IMR-90 (cell line): ENCODE measurements around the gene TRIP6. TPM values are rescaled to one million over a fixed set of nuclear protein-coding genes. Genes with fewer than 3 reads are reported as not detected.

ENCODE experiments used
- ATAC-seq: fragments of 200-7000 bp; cut with Tn5 transposase; 2 replicates; pipeline ENCODE4 v1.9.1; 2020; ENCODE audit warnings: low read depth, mild to moderate bottlenecking, moderate library complexity
- BruUV-seq: library from RNA; stranded (reverse); fragments of 400-500 nt; replicated peaks from 2 replicates; lab custom pipeline; 2021; lab: Mats Ljungman, UMichigan
- CTCF ChIA-PET: fragments of 300-600 bp; formaldehyde crosslinking; extraction: SDS; loops from one replicate; lab custom pipeline; 2021; ENCODE audit warnings: antibody characterized with exemption; lab: Yijun Ruan, JAX
- POLR2A ChIA-PET: fragments of 300-600 bp; sonication (Branson Sonifier 250); formaldehyde crosslinking; loops from one replicate; lab custom pipeline; 2022; ENCODE audit warnings: antibody characterized with exemption; ENCODE audit not compliant: unreplicated experiment; lab: Charles Lee
- DNase-seq: peaks from one replicate; pipeline ENCODE4 v3.0.0; 2013
- H2AFZ ChIP-seq: replicated peaks from 2 replicates; pipeline ENCODE3; 2013; ENCODE audit warnings: low read length, mild to moderate bottlenecking; ENCODE audit not compliant: poor library complexity
- H2AK5ac ChIP-seq: 2 replicates; pipeline ENCODE4 v1.6.1; 2013; ENCODE audit warnings: low read depth, low read length, inconsistent platforms
- H2AK9ac ChIP-seq: replicated peaks from 2 replicates; pipeline ENCODE3; 2013; ENCODE audit warnings: mild to moderate bottlenecking, low read depth, low read length, moderate library complexity; ENCODE audit not compliant: poor library complexity
- H2BK120ac ChIP-seq: 2 replicates; pipeline ENCODE4 v1.6.1; 2013; ENCODE audit warnings: low read depth, low read length, inconsistent platforms
- H2BK15ac ChIP-seq: 3 replicates; pipeline ENCODE4 v1.6.1; 2013; ENCODE audit warnings: low read depth, low read length, inconsistent platforms
- H2BK20ac ChIP-seq: 2 replicates; pipeline ENCODE4 v1.6.1; 2013; ENCODE audit warnings: low read depth, mild to moderate bottlenecking, inconsistent platforms, low read length, moderate library complexity
- H2BK5ac ChIP-seq: 2 replicates; pipeline ENCODE4 v1.6.1; 2013; ENCODE audit warnings: mild to moderate bottlenecking, low read depth, low read length, inconsistent platforms; ENCODE audit not compliant: poor library complexity, severe bottlenecking
- H3K14ac ChIP-seq: replicated peaks from 2 replicates; pipeline ENCODE4 v1.6.1; 2013; ENCODE audit warnings: low read depth, low read length, inconsistent platforms
- H3K18ac ChIP-seq: 2 replicates; pipeline ENCODE4 v1.6.1; 2013; ENCODE audit warnings: low read depth, low read length, control low read depth
- H3K23ac ChIP-seq: 2 replicates; pipeline ENCODE4 v1.6.1; 2013; ENCODE audit warnings: low read depth, low read length, inconsistent platforms
- H3K27ac ChIP-seq: 2 replicates; pipeline ENCODE4 v1.5.1; 2013; ENCODE audit warnings: mild to moderate bottlenecking, control low read depth, low read length; ENCODE audit not compliant: insufficient read depth
- H3K27me3 ChIP-seq: 2 replicates; pipeline ENCODE4 v1.6.1; 2013; ENCODE audit warnings: low read length; ENCODE audit not compliant: control insufficient read depth, insufficient read depth
- H3K36me3 ChIP-seq: 2 replicates; pipeline ENCODE4 v1.6.1; 2013; ENCODE audit warnings: low read length, mixed read lengths; ENCODE audit not compliant: control insufficient read depth, insufficient read depth
- H3K4ac ChIP-seq: 2 replicates; pipeline ENCODE4 v1.6.1; 2013; ENCODE audit warnings: low read depth, low read length, inconsistent platforms
- H3K4me1 ChIP-seq: 2 replicates; pipeline ENCODE4 v1.6.1; 2013; ENCODE audit warnings: low read length, mixed read lengths; ENCODE audit not compliant: control insufficient read depth, insufficient read depth
- H3K4me2 ChIP-seq: 2 replicates; pipeline ENCODE4 v1.6.1; 2013; ENCODE audit warnings: low read depth, mild to moderate bottlenecking, control low read depth, low read length, moderate library complexity
- H3K4me3 ChIP-seq: 2 replicates; pipeline ENCODE4 v1.5.1; 2013; ENCODE audit warnings: low read depth, mild to moderate bottlenecking, control low read depth, low read length, moderate library complexity; ENCODE audit not compliant: insufficient read depth
- H3K56ac ChIP-seq: 2 replicates; pipeline ENCODE4 v1.6.1; 2013; ENCODE audit warnings: low read length, inconsistent platforms; ENCODE audit not compliant: insufficient read depth; ENCODE audit errors: extremely low read depth
- H3K79me1 ChIP-seq, 2 experiments: 2 replicates each; pipeline ENCODE4 v1.6.1; 2013; ENCODE audit warnings: low read length in 2 of 2, inconsistent platforms in 1 of 2, low read depth in 1 of 2
- H3K9ac ChIP-seq: 2 replicates; pipeline ENCODE4 v1.6.1; 2013; ENCODE audit warnings: low read depth, low read length, control low read depth
- H3K9me1 ChIP-seq: 2 replicates; pipeline ENCODE4 v1.6.1; 2013; ENCODE audit warnings: low read length, inconsistent platforms; ENCODE audit not compliant: insufficient read depth
- H3K9me3 ChIP-seq: 2 replicates; pipeline ENCODE4 v1.6.1; 2013; ENCODE audit warnings: low read length; ENCODE audit not compliant: control insufficient read depth, insufficient read depth
- H4K20me1 ChIP-seq: 2 replicates; pipeline ENCODE4 v1.6.1; 2013; ENCODE audit warnings: low read length, inconsistent platforms; ENCODE audit not compliant: insufficient read depth
- H4K5ac ChIP-seq: 2 replicates; pipeline ENCODE4 v1.6.1; 2013; ENCODE audit warnings: mild to moderate bottlenecking, low read depth, low read length, control low read depth
- H4K8ac ChIP-seq, 2 experiments: 2 replicates each; pipeline ENCODE4 v1.6.1; 2013; ENCODE audit warnings: low read depth in 2 of 2, low read length in 2 of 2, control low read depth in 1 of 2, inconsistent platforms in 1 of 2
- H4K91ac ChIP-seq: 2 replicates; pipeline ENCODE4 v1.6.1; 2013; ENCODE audit warnings: low read depth, low read length, inconsistent platforms; ENCODE audit not compliant: insufficient read depth
- BHLHE40 ChIP-seq: fragments of 150-350 bp; IDR thresholded peaks from 2 replicates; pipeline ENCODE4 v1.6.1; 2016; ENCODE audit warnings: mild to moderate bottlenecking, low read depth, low read length
- CEBPB ChIP-seq: IDR thresholded peaks from 2 replicates; pipeline ENCODE4 v1.6.1; 2012; ENCODE audit warnings: low read depth, low read length, improper control_type of control experiment
- CHD1 ChIP-seq: IDR thresholded peaks from 2 replicates; pipeline ENCODE4 v1.6.1; 2012; ENCODE audit warnings: low read depth, low read length, improper control_type of control experiment
- FOS ChIP-seq: fragments of 150-350 bp; IDR thresholded peaks from 2 replicates; pipeline ENCODE4 v1.6.1; 2016; ENCODE audit warnings: low read depth, low read length
- MAFK ChIP-seq: IDR thresholded peaks from 2 replicates; pipeline ENCODE4 v1.6.1; 2012; ENCODE audit warnings: low read depth, low read length, improper control_type of control experiment
- MAZ ChIP-seq: IDR thresholded peaks from 2 replicates; pipeline ENCODE4 v1.6.1; 2012; ENCODE audit warnings: low read depth, mild to moderate bottlenecking, low read length, improper control_type of control experiment, moderate library complexity, borderline replicate concordance
- MXI1 ChIP-seq: IDR thresholded peaks from 2 replicates; pipeline ENCODE4 v1.6.1; 2012; ENCODE audit warnings: low read depth, mild to moderate bottlenecking, low read length, moderate library complexity, borderline replicate concordance
- NFE2L2 ChIP-seq: fragments of 150-350 bp; IDR thresholded peaks from 2 replicates; pipeline ENCODE4 v1.6.1; 2016; ENCODE audit warnings: low read depth, mild to moderate bottlenecking, low read length
- POLR2A ChIP-seq: IDR thresholded peaks from 2 replicates; pipeline ENCODE4 v1.6.1; 2012; ENCODE audit warnings: mild to moderate bottlenecking, low read depth, low read length
- RAD21 ChIP-seq: IDR thresholded peaks from 2 replicates; pipeline ENCODE4 v1.6.1; 2012; ENCODE audit warnings: low read length, improper control_type of control experiment
- RFX5 ChIP-seq: IDR thresholded peaks from 2 replicates; pipeline ENCODE4 v1.8.0; 2012; ENCODE audit warnings: low read depth, mild to moderate bottlenecking, low read length, moderate library complexity
- SMC3 ChIP-seq: fragments of 150-350 bp; IDR thresholded peaks from 2 replicates; pipeline ENCODE4 v1.6.1; 2016; ENCODE audit warnings: low read depth, mild to moderate bottlenecking, antibody characterized with exemption, low read length, moderate library complexity
- WGBS, 2 experiments: methylation state at CpG; one replicate each; pipeline versions ENCODE4 v1.1.5 to v1.1.7; 2013; ENCODE audit warnings: missing lambda C conversion rate in 2 of 2; ENCODE audit not compliant: insufficient read length in 1 of 2; ENCODE audit errors: extremely low coverage in 2 of 2; 5-methylcytosine and 5-hydroxymethylcytosine counted together
- dilution Hi-C: fragments of 300-500 bp; cut with HindIII; formaldehyde crosslinking; loops from one replicate; pipeline ENCODE4 v1.14.3; 2018; ENCODE audit warnings: low sequenced_read_pairs; ENCODE audit not compliant: unreplicated experiment
- in situ Hi-C: fragments of 300-500 bp; cut with MboI; formaldehyde crosslinking; loops from 3 replicates; pipeline ENCODE4 v1.14.3; 2019; ENCODE audit warnings: low sequenced_read_pairs, inconsistent platforms, mixed read lengths
- intact Hi-C: fragments of 100-400 bp; cut with micrococcal nuclease; formaldehyde crosslinking; loops from 2 replicates; pipeline ENCODE4 v1.10.0; 2022
- polyA plus RNA-seq, 3 experiments: library from polyadenylated mRNA; depleted of rRNA; stranded (reverse); fragments of >200 nt; gene quantifications; 2 replicates each; pipeline ENCODE4 v1.2.3, GENCODE V29; 2012; ENCODE audit warnings: low replicate concordance in 1 of 3
- total RNA-seq: library from RNA; depleted of rRNA; stranded (reverse); fragments of >200 nt; gene quantifications from 2 replicates; pipeline ENCODE4 v1.2.3, GENCODE V29; 2012
- TF ChIP-seq, protein P1 (sequence below): fragments of 150-350 bp; IDR thresholded peaks from 2 replicates; pipeline ENCODE4 v1.6.1; 2016; ENCODE audit warnings: low read depth, mild to moderate bottlenecking, low read length, moderate library complexity, borderline replicate concordance
- TF ChIP-seq, protein P2 (sequence below): conservative IDR thresholded peaks from 2 replicates; pipeline ENCODE4 v1.5.1; 2012; ENCODE audit warnings: mild to moderate bottlenecking, low read depth, low read length, improper control_type of control experiment

The TRIP6 gene
- total and polyA plus RNA-seq, 2 of the 4 experiments (the other 2 are of a cell fraction), result 36.4 to 72.3 TPM

DNA sequence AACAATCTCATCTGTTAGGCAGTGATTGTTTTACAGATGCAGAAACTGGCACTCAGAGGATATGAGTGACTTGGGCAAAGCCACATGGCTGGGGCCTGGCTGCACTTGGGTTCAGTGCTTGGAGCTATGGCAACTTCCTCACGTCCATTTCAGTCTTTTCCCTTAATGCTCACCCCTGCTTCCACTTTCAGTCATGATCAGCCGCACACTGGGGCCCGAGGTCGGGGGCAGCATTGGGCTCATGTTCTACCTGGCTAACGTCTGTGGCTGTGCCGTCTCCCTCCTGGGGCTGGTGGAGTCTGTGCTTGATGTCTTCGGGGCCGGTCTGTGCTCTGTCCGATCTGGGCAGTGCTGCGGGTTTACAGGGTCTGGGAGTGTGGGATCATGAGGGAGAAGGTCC is 11.7 kb upstream of the TRIP6 start:
- Histone ChIP-seq H3K4ac (no peak overlapping the region), H4K8ac (no peak overlapping the region), H3K9me1 (no peaks in the 10 kb centered on the region), H2AK5ac (no peak overlapping the region), H3K27me3 (no peaks in the 10 kb centered on the region), H3K27ac (no peak overlapping the region), H3K4me1 (no peaks in the 10 kb centered on the region), H2BK120ac (no peak overlapping the region), H2BK5ac (no peak overlapping the region), H3K23ac (no peak overlapping the region), H3K79me1 (peaks cover 12 to 21% of the 10 kb centered on the region in 2 experiments), H3K4me3 (no peak overlapping the region), H2AFZ (no peak overlapping the region), H2BK15ac (no peak overlapping the region), H3K56ac (no peak overlapping the region), H3K4me2 (no peak overlapping the region), H3K18ac (no peak overlapping the region), H4K5ac (no peak overlapping the region), H3K14ac (no peak overlapping the region), H3K9ac (no peak overlapping the region), H3K36me3 (peaks cover 16% of the 10 kb centered on the region), H4K20me1 (no peaks in the 10 kb centered on the region; the same call in none of the 2 replicates), H2BK20ac (no peak overlapping the region), H3K9me3 (no peaks in the 10 kb centered on the region), H4K91ac (no peak overlapping the region), H2AK9ac (no peak overlapping the region)
- CTCF ChIA-PET, result no interaction called here
- BruUV-seq, result no TSS peak
- dilution Hi-C loops, result no loop called here
- ATAC-seq, result no peak
- 100% methylated on average over 3 of the region's 10 CpGs; no CpG with 5 or more reads in 1 of the 2 experiments for WGBS, 2 experiments
- in situ Hi-C loops, result loop anchor here (5.0 to 25.0 kb wide), 3 partner anchors 148 to 393 kb away; partner anchors contain the start of genes FBXO24, LRCH4, POP7 and SPACDR
- DNase-seq, result no peak
- intact Hi-C loops, result no loop called here
- no peak for TF ChIP-seq SMC3
- no peak for TF ChIP-seq CHD1
- TF ChIP-seq MAZ, result no peak
- TF ChIP-seq RAD21, result no peak
- TF ChIP-seq BHLHE40, result no peak
- TF ChIP-seq MAFK, result no peak
- TF ChIP-seq, protein P1, sequence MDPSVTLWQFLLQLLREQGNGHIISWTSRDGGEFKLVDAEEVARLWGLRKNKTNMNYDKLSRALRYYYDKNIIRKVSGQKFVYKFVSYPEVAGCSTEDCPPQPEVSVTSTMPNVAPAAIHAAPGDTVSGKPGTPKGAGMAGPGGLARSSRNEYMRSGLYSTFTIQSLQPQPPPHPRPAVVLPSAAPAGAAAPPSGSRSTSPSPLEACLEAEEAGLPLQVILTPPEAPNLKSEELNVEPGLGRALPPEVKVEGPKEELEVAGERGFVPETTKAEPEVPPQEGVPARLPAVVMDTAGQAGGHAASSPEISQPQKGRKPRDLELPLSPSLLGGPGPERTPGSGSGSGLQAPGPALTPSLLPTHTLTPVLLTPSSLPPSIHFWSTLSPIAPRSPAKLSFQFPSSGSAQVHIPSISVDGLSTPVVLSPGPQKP, result no peak
- no peak for TF ChIP-seq RFX5
- no peak for TF ChIP-seq MXI1
- no peak for TF ChIP-seq FOS
- TF ChIP-seq POLR2A, result no peak
- no peak for TF ChIP-seq NFE2L2
- TF ChIP-seq CEBPB, result no peak
- TF ChIP-seq, protein P2, sequence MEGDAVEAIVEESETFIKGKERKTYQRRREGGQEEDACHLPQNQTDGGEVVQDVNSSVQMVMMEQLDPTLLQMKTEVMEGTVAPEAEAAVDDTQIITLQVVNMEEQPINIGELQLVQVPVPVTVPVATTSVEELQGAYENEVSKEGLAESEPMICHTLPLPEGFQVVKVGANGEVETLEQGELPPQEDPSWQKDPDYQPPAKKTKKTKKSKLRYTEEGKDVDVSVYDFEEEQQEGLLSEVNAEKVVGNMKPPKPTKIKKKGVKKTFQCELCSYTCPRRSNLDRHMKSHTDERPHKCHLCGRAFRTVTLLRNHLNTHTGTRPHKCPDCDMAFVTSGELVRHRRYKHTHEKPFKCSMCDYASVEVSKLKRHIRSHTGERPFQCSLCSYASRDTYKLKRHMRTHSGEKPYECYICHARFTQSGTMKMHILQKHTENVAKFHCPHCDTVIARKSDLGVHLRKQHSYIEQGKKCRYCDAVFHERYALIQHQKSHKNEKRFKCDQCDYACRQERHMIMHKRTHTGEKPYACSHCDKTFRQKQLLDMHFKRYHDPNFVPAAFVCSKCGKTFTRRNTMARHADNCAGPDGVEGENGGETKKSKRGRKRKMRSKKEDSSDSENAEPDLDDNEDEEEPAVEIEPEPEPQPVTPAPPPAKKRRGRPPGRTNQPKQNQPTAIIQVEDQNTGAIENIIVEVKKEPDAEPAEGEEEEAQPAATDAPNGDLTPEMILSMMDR, result no peak
- POLR2A ChIA-PET, result no interaction called here
